HEK293T (cell line): ENCODE data around the gene BRF1.

ENCODE experiments used
- BHLHE40 ChIP-seq: fragments of 450-650 bp; IDR thresholded peaks from 2 replicates; pipeline ENCODE4 v1.6.1; 2016; ENCODE audit warnings: mild to moderate bottlenecking, moderate library complexity, borderline replicate concordance
- CTBP1 ChIP-seq: fragments of 450-650 bp; IDR thresholded peaks from 2 replicates; pipeline ENCODE4 v1.6.1; 2016; ENCODE audit warnings: borderline replicate concordance
- FOXK2 ChIP-seq: fragments of 450-650 bp; IDR thresholded peaks from 2 replicates; pipeline ENCODE4 v1.6.1; 2016; ENCODE audit warnings: mild to moderate bottlenecking
- SUZ12 ChIP-seq: fragments of 450-650 bp; IDR thresholded peaks from 2 replicates; pipeline ENCODE4 v1.6.1; 2016; ENCODE audit warnings: mild to moderate bottlenecking
- ZNF384 ChIP-seq: fragments of 450-650 bp; IDR thresholded peaks from 2 replicates; pipeline ENCODE4 v1.6.1; 2016

- TF ChIP-seq FOXK2, result no peak
- TF ChIP-seq BHLHE40, result no peak
- TF ChIP-seq ZNF384, result no peak
- TF ChIP-seq SUZ12, result no peak
- TF ChIP-seq CTBP1, result no peak
These were observed 24.1 kb upstream of the BRF1 start for GRCh38 chr14:105324871-105325270.
